Smooth muscle cell (in vitro differentiated cells): ENCODE results near the gene RPS19. TPM values are rescaled to one million over a fixed set of nuclear protein-coding genes. Genes with fewer than 3 reads are reported as not detected.

Source experiments
- DNase-seq: peaks from one replicate; lab custom pipeline; 2025; ENCODE audit not compliant: unreplicated experiment; lab: John Stamatoyannopoulos, UW
- H2AFZ ChIP-seq: fragments of 200-600 bp; sonication (generic); 2 replicates; pipeline ENCODE4 v1.6.0; 2016; ENCODE audit warnings: antibody characterized with exemption, low read depth, mild to moderate bottlenecking
- H3F3A ChIP-seq: fragments of 200-600 bp; sonication (generic); 2 replicates; pipeline ENCODE4 v1.6.0; 2017; ENCODE audit warnings: antibody characterized with exemption, low read depth
- H3K27ac ChIP-seq: fragments of 200-600 bp; sonication (generic); 2 replicates; pipeline ENCODE4 v1.5.1; 2016; ENCODE audit warnings: low read depth, mild to moderate bottlenecking
- H3K27me3 ChIP-seq: fragments of 200-600 bp; sonication (generic); 2 replicates; pipeline ENCODE4 v1.6.1; 2016; ENCODE audit warnings: low read depth, mild to moderate bottlenecking
- H3K36me3 ChIP-seq: fragments of 200-600 bp; sonication (generic); 2 replicates; pipeline ENCODE4 v1.5.1; 2016; ENCODE audit warnings: low read depth
- H3K4me1 ChIP-seq: fragments of 200-600 bp; sonication (generic); 2 replicates; pipeline ENCODE4 v1.5.1; 2016; ENCODE audit warnings: low read depth
- H3K4me2 ChIP-seq: fragments of 200-600 bp; sonication (generic); 2 replicates; pipeline ENCODE4 v1.6.0; 2016; ENCODE audit warnings: mild to moderate bottlenecking
- H3K4me3 ChIP-seq: fragments of 200-600 bp; sonication (generic); 2 replicates; pipeline ENCODE4 v1.5.1; 2016; ENCODE audit warnings: mild to moderate bottlenecking
- H3K79me2 ChIP-seq: fragments of 200-600 bp; sonication (generic); 2 replicates; pipeline ENCODE4 v1.6.0; 2016; ENCODE audit warnings: low read depth, mild to moderate bottlenecking
- H3K9ac ChIP-seq: fragments of 200-600 bp; sonication (generic); 2 replicates; pipeline ENCODE4 v1.6.0; 2016; ENCODE audit warnings: low read depth
- H3K9me3 ChIP-seq: fragments of 200-600 bp; sonication (generic); replicated peaks from 2 replicates; pipeline ENCODE4 v1.5.1; 2016; ENCODE audit warnings: low read depth
- H4K20me1 ChIP-seq: fragments of 200-600 bp; sonication (generic); 2 replicates; pipeline ENCODE4 v1.6.0; 2016; ENCODE audit warnings: low read depth
- CTCF ChIP-seq: fragments of 200-600 bp; sonication (generic); IDR thresholded peaks from 2 replicates; pipeline ENCODE4 v1.5.1; 2017; ENCODE audit warnings: borderline replicate concordance, mild to moderate bottlenecking, antibody characterized with exemption; ENCODE audit not compliant: insufficient read depth, poor library complexity, severe bottlenecking
- WGBS: methylation state at CpG from one replicate; pipeline ENCODE4 v1.1.7; 2016; ENCODE audit warnings: low lambda C conversion rate; 5-methylcytosine and 5-hydroxymethylcytosine counted together
- polyA plus RNA-seq: library from polyadenylated mRNA; unstranded; fragments of >200 nt; fragmentation: Nextera tagmentation; extraction: Ambion mirVana; gene quantifications from 2 replicates; pipeline ENCODE4 v1.2.1, GENCODE V29; 2016
- total RNA-seq: library from RNA; depleted of rRNA; stranded (reverse); fragments of >200 nt; gene quantifications from 2 replicates; pipeline ENCODE4 v1.2.3, GENCODE V29; 2014

Gene RPS19
- total and polyA plus RNA-seq, 2 experiments from 2014 or later = 1,345 to 2,105 TPM

GRCh38 chr19:41915776-41916414 lies 55.8 kb downstream of the RPS19 start:
- Histone ChIP-seq H3F3A (no peaks in the 10 kb centered on the region), H3K4me2 (no peak overlapping the region), H3K9ac (no peak overlapping the region), H3K36me3 (no peaks in the 10 kb centered on the region), H2AFZ (no peak overlapping the region), H3K4me3 (no peak overlapping the region), H3K27me3 (peaks cover 87% of the 10 kb centered on the region), H3K9me3 (no peaks in the 10 kb centered on the region), H3K79me2 (no peaks in the 10 kb centered on the region), H3K27ac (no peak overlapping the region), H4K20me1 (peaks cover 17% of the 10 kb centered on the region), H3K4me1 (no peaks in the 10 kb centered on the region)
- no peak for DNase-seq
- 68% methylated on average over 14 of the region's 27 CpGs for WGBS
- no peak for TF ChIP-seq CTCF

GRCh38 chr19:41917676-41918075 lies 57.6 kb downstream of the RPS19 start:
- Histone ChIP-seq H3K27ac (no peak overlapping the region), H3K4me2 (no peak overlapping the region), H3K4me1 (no peaks in the 10 kb centered on the region), H4K20me1 (peaks cover 9% of the 10 kb centered on the region), H3K27me3 (peaks cover 87% of the 10 kb centered on the region), H3K9ac (no peak overlapping the region), H3K9me3 (no peaks in the 10 kb centered on the region), H3K79me2 (no peaks in the 10 kb centered on the region), H2AFZ (no peak overlapping the region), H3K36me3 (no peaks in the 10 kb centered on the region), H3K4me3 (no peak overlapping the region), H3F3A (no peaks in the 10 kb centered on the region)
- no peak for DNase-seq
- 76% methylated on average over 12 of the region's 12 CpGs for WGBS
- TF ChIP-seq CTCF = no peak

- Histone ChIP-seq H4K20me1 (peaks cover 7% of the 10 kb centered on the region), H3K4me2 (no peak overlapping the region), H3K4me3 (no peak overlapping the region), H3K36me3 (no peaks in the 10 kb centered on the region), H3K9ac (no peak overlapping the region), H3F3A (no peaks in the 10 kb centered on the region), H3K79me2 (no peaks in the 10 kb centered on the region), H2AFZ (no peak overlapping the region), H3K9me3 (no peaks in the 10 kb centered on the region), H3K4me1 (no peaks in the 10 kb centered on the region), H3K27me3 (peaks cover 87% of the 10 kb centered on the region), H3K27ac (no peak overlapping the region)
- no peak for DNase-seq
- TF ChIP-seq CTCF = no peak
- WGBS = 97% methylated on average over 5 of the region's 6 CpGs
These were observed 58.0 kb downstream of the RPS19 start for GRCh38 chr19:41918095-41918494.

- Histone ChIP-seq H3K27me3 (peaks cover 84% of the 10 kb centered on the region), H3K9ac (no peak overlapping the region), H3K4me3 (no peak overlapping the region), H4K20me1 (peaks cover 2% of the 10 kb centered on the region), H2AFZ (no peak overlapping the region), H3K9me3 (no peaks in the 10 kb centered on the region), H3K79me2 (no peaks in the 10 kb centered on the region), H3K4me2 (no peak overlapping the region), H3F3A (no peaks in the 10 kb centered on the region), H3K36me3 (no peaks in the 10 kb centered on the region), H3K4me1 (no peaks in the 10 kb centered on the region), H3K27ac (no peak overlapping the region)
- DNase-seq = no peak
- WGBS = 87% methylated on average over 5 of the region's 5 CpGs
- TF ChIP-seq CTCF = no peak
These were observed 58.7 kb downstream of the RPS19 start for GRCh38 chr19:41918653-41919244.
